HepG2 (cell line): ENCODE data around the gene SLC6A17. TPM values are rescaled to one million over a fixed set of nuclear protein-coding genes. Genes with fewer than 3 reads are reported as not detected.

Experiments
- ATAC-seq: fragments of 200-7000 bp; cut with Tn5 transposase; 3 replicates; pipeline ENCODE4 v1.9.1; 2020; ENCODE audit warnings: mild to moderate bottlenecking, moderate library complexity
- BruUV-seq: library from RNA; stranded (reverse); fragments of 400-500 nt; replicated peaks from 2 replicates; lab custom pipeline; 2021; lab: Mats Ljungman, UMichigan
- CTCF ChIA-PET: fragments of 300-600 bp; formaldehyde crosslinking; extraction: SDS; loops from one replicate; lab custom pipeline; 2021; ENCODE audit warnings: low total read pairs, inconsistent platforms, low intra/inter-chr PET ratio; lab: Yijun Ruan, JAX
- POLR2A ChIA-PET: fragments of 350-600 bp; sonication (Branson Sonifier 250); formaldehyde crosslinking; loops from one replicate; lab custom pipeline; 2020; ENCODE audit warnings: antibody characterized with exemption, inconsistent platforms; lab: Yijun Ruan, JAX
- DNase-seq: peaks from one replicate; pipeline ENCODE4 v3.0.0-alpha.2; 2015; ENCODE audit warnings: low spot score
- FAIRE-seq: peaks from 3 replicates; lab custom pipeline; 2011; peaks lifted over from hg19 to GRCh38; lab: Jason Lieb, UNC
- H2AFZ ChIP-seq: one replicate; pipeline ENCODE4 v1.6.1; 2011; ENCODE audit warnings: low read length, inconsistent platforms
- H3K27ac ChIP-seq: fragments of 300-600 bp; 3 replicates; pipeline ENCODE4 v1.8.0; 2011; ENCODE audit warnings: mixed run types, mild to moderate bottlenecking, mixed read lengths, low read length, inconsistent platforms; ENCODE audit not compliant: insufficient read depth; ENCODE audit errors: extremely low read length
- H3K27me3 ChIP-seq, 2 experiments: fragments of 200-600 bp in 1 of 2; 2 replicates in 1 of 2; 3 replicates in 1 of 2; pipeline versions ENCODE4 v1.6.0 to v1.8.0; 2011; ENCODE audit warnings: low read length in 2 of 2, mild to moderate bottlenecking in 2 of 2, moderate library complexity in 2 of 2, inconsistent platforms in 1 of 2; ENCODE audit not compliant: insufficient read depth in 2 of 2, control insufficient read depth in 1 of 2
- H3K36me3 ChIP-seq, 2 experiments: fragments of 200-600 bp in 1 of 2; replicated peaks in 1 of 2; 2 replicates in 1 of 2; 3 replicates in 1 of 2; pipeline versions ENCODE4 v1.5.1 to v1.8.0; 2011; ENCODE audit warnings: low read length in 2 of 2, inconsistent platforms in 1 of 2; ENCODE audit not compliant: insufficient read depth in 2 of 2, control insufficient read depth in 1 of 2
- H3K4me1 ChIP-seq: 2 replicates; pipeline ENCODE4 v1.5.1; 2012; ENCODE audit warnings: low read length, inconsistent platforms; ENCODE audit not compliant: insufficient read depth
- H3K4me2 ChIP-seq: 2 replicates; pipeline ENCODE4 v1.6.0; 2011; ENCODE audit warnings: low read depth, low read length, inconsistent platforms
- H3K4me3 ChIP-seq, 3 experiments: fragments of 200-600 bp in 1 of 3; sonication (generic), shearing (Covaris generic) in 1 of 3; replicated peaks in 1 of 3; 2 replicates each; pipeline ENCODE4 v1.5.1; 2011 to 2016; ENCODE audit warnings: low read length in 3 of 3, inconsistent platforms in 2 of 3, low read depth in 2 of 3, mild to moderate bottlenecking in 2 of 3, control low read depth in 1 of 3, mixed read lengths in 1 of 3; ENCODE audit not compliant: insufficient read depth in 1 of 3
- H3K79me2 ChIP-seq: one replicate; pipeline ENCODE4 v1.6.1; 2011; ENCODE audit warnings: low read length, inconsistent platforms; ENCODE audit not compliant: insufficient read depth
- H3K9ac ChIP-seq: 2 replicates; pipeline ENCODE4 v1.6.0; 2011; ENCODE audit warnings: mild to moderate bottlenecking, low read depth, low read length, inconsistent platforms; ENCODE audit not compliant: insufficient read depth
- H3K9me3 ChIP-seq: 2 replicates; pipeline ENCODE4 v1.5.1; 2012; ENCODE audit warnings: mild to moderate bottlenecking, low read length
- H4K20me1 ChIP-seq: 2 replicates; pipeline ENCODE4 v1.6.0; 2011; ENCODE audit warnings: inconsistent platforms, mild to moderate bottlenecking, low read length, moderate library complexity; ENCODE audit not compliant: insufficient read depth
- ARNT2 ChIP-seq: sonication (generic); formaldehyde crosslinking; IDR thresholded peaks from 2 replicates; pipeline ENCODE4 v1.8.0; 2022; ENCODE audit warnings: mild to moderate bottlenecking, low read depth, missing genetic modification reagents, moderate library complexity
- DR1 ChIP-seq: sonication (generic); formaldehyde crosslinking; IDR thresholded peaks from 2 replicates; pipeline ENCODE4 v1.8.0; 2021; ENCODE audit warnings: mild to moderate bottlenecking, missing genetic modification reagents, inconsistent platforms
- FOXK2 ChIP-seq: fragments of 450-650 bp; IDR thresholded peaks from 2 replicates; pipeline ENCODE4 v1.6.1; 2016
- HBP1 ChIP-seq: IDR thresholded peaks from 2 replicates; pipeline ENCODE4 v1.6.1; 2016; ENCODE audit warnings: low read depth, control low read depth
- MNT ChIP-seq: fragments of 450-650 bp; IDR thresholded peaks from 2 replicates; pipeline ENCODE4 v1.6.1; 2016
- NR2F6 ChIP-seq, 2 experiments: IDR thresholded peaks; 2 replicates each; pipeline ENCODE4 v1.6.1; 2016; ENCODE audit warnings: antibody characterized with exemption in 1 of 2, mild to moderate bottlenecking in 1 of 2
- RARG ChIP-seq: sonication (generic); formaldehyde crosslinking; IDR thresholded peaks from 2 replicates; pipeline ENCODE4 v1.4.0; 2020; ENCODE audit warnings: low read depth, mild to moderate bottlenecking, missing genetic modification reagents
- TAF15 ChIP-seq: fragments of 200-400 bp; formaldehyde crosslinking; IDR thresholded peaks from one replicate; pipeline ENCODE4 v1.6.1; 2018; ENCODE audit warnings: mild to moderate bottlenecking, low read depth, low read length; ENCODE audit not compliant: poor library complexity, severe bottlenecking
- ZFX ChIP-seq: sonication (generic); formaldehyde crosslinking; IDR thresholded peaks from 2 replicates; pipeline ENCODE4 v1.4.0; 2020; ENCODE audit warnings: mild to moderate bottlenecking, low read depth, missing genetic modification reagents, moderate library complexity
- ZNF343 ChIP-seq: sonication (generic); formaldehyde crosslinking; IDR thresholded peaks from 2 replicates; pipeline ENCODE4 v1.4.0; 2020; ENCODE audit warnings: mild to moderate bottlenecking, missing genetic modification reagents
- ZNF569 ChIP-seq: sonication (generic); formaldehyde crosslinking; IDR thresholded peaks from 2 replicates; pipeline ENCODE4 v1.5.0; 2020; ENCODE audit warnings: mild to moderate bottlenecking, missing genetic modification reagents, moderate library complexity, borderline replicate concordance
- ZNF589 ChIP-seq: sonication (generic); formaldehyde crosslinking; conservative IDR thresholded peaks from 2 replicates; pipeline ENCODE4 v1.8.0; 2022; ENCODE audit warnings: mild to moderate bottlenecking, moderate library complexity, missing genetic modification reagents
- ZNF773 ChIP-seq: sonication (generic); formaldehyde crosslinking; IDR thresholded peaks from 2 replicates; pipeline ENCODE4 v1.4.0; 2020; ENCODE audit warnings: missing genetic modification reagents, borderline replicate concordance
- ZNF800 ChIP-seq: sonication (generic); formaldehyde crosslinking; IDR thresholded peaks from 2 replicates; pipeline ENCODE4 v1.4.0; 2020; ENCODE audit warnings: missing genetic modification reagents
- WGBS: methylation state at CpG from one replicate; pipeline ENCODE4 v1.1.6; 2017; ENCODE audit warnings: low lambda C conversion rate; 5-methylcytosine and 5-hydroxymethylcytosine counted together
- in situ Hi-C: cut with HindIII; loops from 2 replicates; pipeline ENCODE4 v1.10.0; 2017; ENCODE audit warnings: low pct_unique_long_range_greater_than_20kb; ENCODE audit not compliant: extremely low pct_ligation_motif_present
- intact Hi-C: fragments of 100-400 bp; cut with micrococcal nuclease; formaldehyde crosslinking; loops from one replicate; pipeline ENCODE4 v1.10.0; 2022; ENCODE audit not compliant: unreplicated experiment
- polyA plus RNA-seq, 8 experiments: library from polyadenylated mRNA; depleted of rRNA in 3 of 8; stranded (reverse) in 7 of 8; unstranded in 1 of 8; fragments of >200 nt; fragmentation: Illumina TruSeq in 4 of 8; extraction: Trizol in 4 of 8; gene quantifications; 2 replicates each; pipeline versions ENCODE4 v1.2.1 to v1.2.3, GENCODE V29; 2011 to 2016; ENCODE audit warnings: low read depth in 4 of 8, missing spikeins in 1 of 8, mixed read lengths in 1 of 8; ENCODE audit not compliant: insufficient read depth in 1 of 8
- total RNA-seq, 5 experiments: library from RNA; depleted of rRNA; stranded (reverse); fragments of >200 nt; fragmentation: Illumina TruSeq; extraction: Trizol; gene quantifications; 2 replicates each; pipeline ENCODE4 v1.2.3, GENCODE V29; 2016; ENCODE audit warnings: low read depth in 1 of 5
- TF ChIP-seq, protein P1 (sequence below): sonication (generic); formaldehyde crosslinking; IDR thresholded peaks from 2 replicates; pipeline ENCODE4 v1.4.0; 2020; ENCODE audit warnings: missing genetic modification reagents
- TF ChIP-seq, protein P2 (sequence below): sonication (generic); formaldehyde crosslinking; IDR thresholded peaks from 2 replicates; pipeline ENCODE4 v1.5.0; 2020; ENCODE audit warnings: missing genetic modification reagents, mild to moderate bottlenecking, borderline replicate concordance

Gene SLC6A17
- total and polyA plus RNA-seq, 2 of the 13 experiments (the other 11 are each of a cell fraction or from before 2014, with no cell fraction given) = not detected

- Histone ChIP-seq H3K27me3 (peaks cover 7 to 47% of the 10 kb centered on the region in 2 experiments; a peak in 3 of 5 replicates), H4K20me1 (no peaks in the 10 kb centered on the region), H3K36me3 (no peaks in the 10 kb centered on the region), H3K4me2 (no peak overlapping the region), H3K9me3 (no peaks in the 10 kb centered on the region), H2AFZ (no peak overlapping the region), H3K27ac (no peak overlapping the region), H3K9ac (no peak overlapping the region), H3K4me1 (no peaks in the 10 kb centered on the region), H3K79me2 (no peaks in the 10 kb centered on the region), H3K4me3 (no peak overlapping the region)
- 22% methylated on average over 5 of the region's 7 CpGs for WGBS
- no TSS peak for BruUV-seq
- in situ Hi-C loops (no loop called here), intact Hi-C loops (no loop called here)
- no peak for FAIRE-seq
- TF ChIP-seq, protein P1, sequence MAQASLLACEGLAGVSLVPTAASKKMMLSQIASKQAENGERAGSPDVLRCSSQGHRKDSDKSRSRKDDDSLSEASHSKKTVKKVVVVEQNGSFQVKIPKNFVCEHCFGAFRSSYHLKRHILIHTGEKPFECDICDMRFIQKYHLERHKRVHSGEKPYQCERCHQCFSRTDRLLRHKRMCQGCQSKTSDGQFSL (CRISPR knock-in tag) = no peak
- TF ChIP-seq DR1 (CRISPR knock-in tag) (no peak), ARNT2 (no peak), RARG (CRISPR knock-in tag) (no peak), HBP1 (no peak), TAF15 (no peak), NR2F6 (IDR thresholded peaks at IDR 0.05) (no peak), NR2F6 (CRISPR knock-in tag; IDR thresholded peaks at IDR 0.05) (no peak), ZFX (CRISPR knock-in tag) (no peak), ZNF800 (CRISPR knock-in tag) (no peak), ZNF773 (CRISPR knock-in tag) (no peak), ZNF569 (CRISPR knock-in tag) (no peak), ZNF343 (no peak), ZNF589 (CRISPR knock-in tag) (no peak), MNT (no peak), FOXK2 (no peak)
- TF ChIP-seq, protein P2, sequence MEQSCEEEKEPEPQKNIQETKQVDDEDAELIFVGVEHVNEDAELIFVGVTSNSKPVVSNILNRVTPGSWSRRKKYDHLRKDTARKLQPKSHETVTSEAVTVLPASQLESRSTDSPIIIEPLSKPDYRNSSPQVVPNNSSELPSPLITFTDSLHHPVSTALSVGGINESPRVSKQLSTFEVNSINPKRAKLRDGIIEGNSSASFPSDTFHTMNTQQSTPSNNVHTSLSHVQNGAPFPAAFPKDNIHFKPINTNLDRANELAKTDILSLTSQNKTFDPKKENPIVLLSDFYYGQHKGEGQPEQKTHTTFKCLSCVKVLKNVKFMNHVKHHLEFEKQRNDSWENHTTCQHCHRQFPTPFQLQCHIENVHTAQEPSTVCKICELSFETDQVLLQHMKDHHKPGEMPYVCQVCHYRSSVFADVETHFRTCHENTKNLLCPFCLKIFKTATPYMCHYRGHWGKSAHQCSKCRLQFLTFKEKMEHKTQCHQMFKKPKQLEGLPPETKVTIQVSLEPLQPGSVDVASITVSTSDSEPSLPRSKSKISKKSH (CRISPR knock-in tag) = no peak
- CTCF ChIA-PET = no interaction called here
- no peak for DNase-seq
- ATAC-seq = no peak
- POLR2A ChIA-PET = no interaction called here
Measured at GRCh38 chr1:110243146-110243545, 92.9 kb downstream of the SLC6A17 start.
